ENCODE measurements around the gene CARNS1. TPM values are rescaled to one million over a fixed set of nuclear protein-coding genes. Genes with fewer than 3 reads are reported as not detected.

CARNS1 gene
- total and polyA plus RNA-seq, 8 donors: 0.39 to 2.2 (median 0.90) TPM

- Histone ChIP-seq H3K4me1 (peaks cover 0 to 14% (median 0%) of the 10 kb centered on the region in 3 donors), H3K27ac (peak overlapping the region in 2 of 4 donors; percentile 89 to 95), H3K4me3 (peak overlapping the region in 2 of 4 donors; percentile 82), H3K27me3 (no peaks in the 10 kb centered on the region), H3K9me3 (no peaks in the 10 kb centered on the region), H3K36me3 (no peaks in the 10 kb centered on the region)
- no peak for FAIRE-seq
- DNase-seq: no peak
- ATAC-seq: peak in 3 of 4 donors; percentile 25 to 33 (median 31)
- WGBS, 2 donors: 23 to 36% methylated on average over 8 of the region's 8 CpGs
- intact Hi-C loops (cut with DNase I): no loop called here
- peak in 3 of 4 donors; percentile 20 to 36 (median 23) for TF ChIP-seq CTCF (IDR thresholded peaks at IDR 0.05)
These were observed 44.1 kb upstream of the CARNS1 start for GRCh38 chr11:67371189-67371910.

GRCh38 chr11:67371911-67372320, 43.6 kb upstream of the CARNS1 start:
- Histone ChIP-seq H3K36me3 (no peaks in the 10 kb centered on the region), H3K9me3 (no peaks in the 10 kb centered on the region), H3K27me3 (no peaks in the 10 kb centered on the region), H3K4me1 (peaks cover 0 to 14% (median 0%) of the 10 kb centered on the region in 3 donors), H3K27ac (peak overlapping the region in 3 of 4 donors; percentile 84 to 95 (median 89)), H3K4me3 (peak overlapping the region; percentile 62 to 82 (median 81))
- no peak for DNase-seq
- WGBS, 2 donors: 13 to 17% methylated on average over 16 of the region's 16 CpGs
- FAIRE-seq: no peak
- TF ChIP-seq CTCF (IDR thresholded peaks at IDR 0.05): no peak
- ATAC-seq: peak in 1 of 4 donors; percentile 6
- intact Hi-C loops (cut with DNase I): no loop called here

- Histone ChIP-seq H3K27ac (peak overlapping the region in 3 of 4 donors; percentile 84 to 95 (median 89)), H3K27me3 (no peaks in the 10 kb centered on the region), H3K4me1 (peaks cover 0 to 14% (median 0%) of the 10 kb centered on the region in 3 donors), H3K9me3 (no peaks in the 10 kb centered on the region), H3K36me3 (no peaks in the 10 kb centered on the region), H3K4me3 (peak overlapping the region; percentile 62 to 82 (median 81))
- intact Hi-C loops (cut with DNase I): no loop called here
- WGBS, 2 donors: 1 to 5% methylated on average over 11 to 78 of the region's 78 CpGs
- no peak for TF ChIP-seq CTCF (IDR thresholded peaks at IDR 0.05)
- DNase-seq (peak in 1 of 6 donors; percentile 65), FAIRE-seq (no peak), ATAC-seq (peak in 3 of 4 donors; percentile 5 to 27 (median 23))
These were observed 43.0 kb upstream of the CARNS1 start for GRCh38 chr11:67372321-67372992.

- ATAC-seq: peak; percentile 36 to 70 (median 58)
- Histone ChIP-seq H3K4me3 (peak within 1 kb of the TSS; percentile 62 to 82 (median 81)), H3K9me3 (no peaks in the 10 kb centered on the region), H3K27me3 (no peaks in the 10 kb centered on the region), H3K36me3 (no peaks in the 10 kb centered on the region), H3K27ac (peak within 1 kb of the TSS; percentile 80 to 95 (median 86)), H3K4me1 (peaks cover 0 to 14% (median 0%) of the 10 kb centered on the region in 3 donors)
- FAIRE-seq: no peak
- no peak for TF ChIP-seq CTCF (IDR thresholded peaks at IDR 0.05)
- WGBS, 2 donors: 1% methylated on average over 50 to 74 of the region's 76 CpGs
- DNase-seq: peak; percentile 68 to 90 (median 81)
- intact Hi-C loops (cut with DNase I): no loop called here
These were observed 42.4 kb upstream of the CARNS1 start, which contains the start of gene CLCF1 for GRCh38 chr11:67372993-67373647. Gene CLCF1, minus strand, starts transcription at chr11:67373598. Its CDS starts 59 bp downstream, at chr11:67373539.

All from pancreas (tissue), 10 donors.